ENCODE data around the gene LDLRAD4.

LDLRAD4 gene

GRCh38 chr18:13618760-13619438 lies 400.3 kb downstream of the LDLRAD4 start:
- TF ChIP-seq, protein P1, sequence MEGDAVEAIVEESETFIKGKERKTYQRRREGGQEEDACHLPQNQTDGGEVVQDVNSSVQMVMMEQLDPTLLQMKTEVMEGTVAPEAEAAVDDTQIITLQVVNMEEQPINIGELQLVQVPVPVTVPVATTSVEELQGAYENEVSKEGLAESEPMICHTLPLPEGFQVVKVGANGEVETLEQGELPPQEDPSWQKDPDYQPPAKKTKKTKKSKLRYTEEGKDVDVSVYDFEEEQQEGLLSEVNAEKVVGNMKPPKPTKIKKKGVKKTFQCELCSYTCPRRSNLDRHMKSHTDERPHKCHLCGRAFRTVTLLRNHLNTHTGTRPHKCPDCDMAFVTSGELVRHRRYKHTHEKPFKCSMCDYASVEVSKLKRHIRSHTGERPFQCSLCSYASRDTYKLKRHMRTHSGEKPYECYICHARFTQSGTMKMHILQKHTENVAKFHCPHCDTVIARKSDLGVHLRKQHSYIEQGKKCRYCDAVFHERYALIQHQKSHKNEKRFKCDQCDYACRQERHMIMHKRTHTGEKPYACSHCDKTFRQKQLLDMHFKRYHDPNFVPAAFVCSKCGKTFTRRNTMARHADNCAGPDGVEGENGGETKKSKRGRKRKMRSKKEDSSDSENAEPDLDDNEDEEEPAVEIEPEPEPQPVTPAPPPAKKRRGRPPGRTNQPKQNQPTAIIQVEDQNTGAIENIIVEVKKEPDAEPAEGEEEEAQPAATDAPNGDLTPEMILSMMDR (conservative IDR thresholded peaks at IDR 0.05; ENCODE audit: low read depth, low read length): no peak
- no peak overlapping the region for H3K4me3 ChIP-seq (ENCODE audit: low read length)
- DNase-seq (ENCODE audit: low read depth): no peak

DNA sequence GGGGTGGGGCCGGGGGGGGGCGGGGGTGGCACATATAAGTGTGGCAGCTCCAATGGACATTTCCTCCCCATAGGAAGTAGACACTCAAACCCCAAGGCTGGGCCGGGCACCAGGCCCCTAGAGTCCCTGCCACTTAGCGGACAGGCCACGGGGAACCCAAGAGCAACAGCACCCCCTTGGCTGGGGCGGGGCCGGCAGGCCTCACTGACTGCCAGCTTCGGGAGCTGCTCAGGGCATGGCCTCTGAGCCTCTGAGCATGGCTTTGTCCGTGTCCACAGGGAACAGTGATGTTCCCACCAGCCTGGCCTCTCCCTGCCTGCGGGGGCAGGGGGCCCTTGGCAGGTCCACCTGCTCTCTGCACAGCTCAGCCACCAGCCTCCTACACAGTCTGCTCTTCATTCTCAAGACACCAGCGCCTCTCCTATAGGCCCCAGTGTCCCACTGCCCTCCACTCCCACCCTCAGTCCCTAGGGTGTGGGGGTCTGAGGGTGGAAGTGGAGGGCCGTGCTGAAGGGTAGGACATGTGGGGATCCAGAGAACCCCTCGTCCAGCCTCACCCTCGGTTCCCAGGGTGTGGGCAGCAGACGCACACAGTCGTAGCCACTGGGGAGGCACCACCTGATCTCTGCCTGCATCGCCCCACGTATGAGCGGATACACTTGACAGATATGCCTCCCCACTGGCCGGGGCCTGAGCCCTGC lies 401.1 kb downstream of the LDLRAD4 start:
- H3K4me3 ChIP-seq (ENCODE audit: low read length): no peak overlapping the region
- no peak for DNase-seq (ENCODE audit: low read depth)
- TF ChIP-seq, protein P1 (conservative IDR thresholded peaks at IDR 0.05; ENCODE audit: low read depth, low read length): no peak

DNA sequence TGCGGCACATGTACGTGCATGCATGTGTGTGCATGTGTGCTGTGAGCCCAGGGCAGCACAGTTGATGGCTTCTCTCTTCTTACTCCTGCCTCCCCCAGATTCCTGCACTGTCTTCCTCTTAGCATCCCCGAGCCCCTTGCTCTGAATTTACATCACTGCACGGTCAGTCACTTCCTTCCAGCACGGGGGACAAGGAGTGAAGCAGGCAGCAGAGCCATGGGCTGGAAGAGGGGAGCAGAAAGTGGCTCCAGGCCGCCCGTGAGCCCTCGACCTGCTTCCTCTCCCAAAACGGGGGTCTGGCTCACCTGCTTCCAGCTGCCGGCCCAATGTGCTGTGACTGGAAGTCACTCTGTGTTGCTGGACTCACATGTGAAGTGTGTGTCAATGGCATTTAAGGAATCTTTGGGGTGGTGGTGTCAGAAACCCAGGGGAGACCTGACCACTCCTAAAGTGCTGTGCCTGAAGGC lies 401.7 kb downstream of the LDLRAD4 start:
- no peak for DNase-seq (ENCODE audit: low read depth)
- H3K4me3 ChIP-seq (ENCODE audit: low read length): no peak overlapping the region
- TF ChIP-seq, protein P1 (conservative IDR thresholded peaks at IDR 0.05; ENCODE audit: low read depth, low read length): no peak

- TF ChIP-seq, protein P1 (conservative IDR thresholded peaks at IDR 0.05; ENCODE audit: low read depth, low read length): no peak
- no peak for DNase-seq (ENCODE audit: low read depth)
- no peak overlapping the region for H3K4me3 ChIP-seq (ENCODE audit: low read length)
Measured at GRCh38 chr18:13620818-13621445, 402.4 kb downstream of the LDLRAD4 start.

- no peak for DNase-seq (ENCODE audit: low read depth)
- no peak overlapping the region for H3K4me3 ChIP-seq (ENCODE audit: low read length)
Measured at GRCh38 chr18:13621446-13621849, 402.9 kb downstream of the LDLRAD4 start.

GRCh38 chr18:13621886-13622619 lies 403.5 kb downstream of the LDLRAD4 start:
- H3K4me3 ChIP-seq (ENCODE audit: low read length): no peak overlapping the region
- TF ChIP-seq, protein P1 (conservative IDR thresholded peaks at IDR 0.05; ENCODE audit: low read depth, low read length): no peak
- DNase-seq (ENCODE audit: low read depth): no peak

More at GRCh38 chr18:13621446-13621849, 402.9 kb downstream of the LDLRAD4 start:
- TF ChIP-seq, protein P1 (conservative IDR thresholded peaks at IDR 0.05; ENCODE audit: low read depth, low read length): no peak

Data from retinal pigment epithelial cell (primary cell).